ENCODE data around the gene LY6G6F.

Gene LY6G6F

GRCh38 chr6:31706599-31706998, at the start of gene LY6G6F:
Gene LY6G6F (plus strand): TSS chr6:31706866. CDS start chr6:31706907, 41 bp downstream.
- FAIRE-seq, result no peak

- no peak for FAIRE-seq
These were observed 49.1 kb upstream of the LY6G6F start for GRCh38 chr6:31657406-31658157.

- FAIRE-seq, result no peak
These were observed 48.4 kb upstream of the LY6G6F start for GRCh38 chr6:31658158-31658688.

GRCh38 chr6:31658983-31659648, 47.5 kb upstream of the LY6G6F start:
- FAIRE-seq, result no peak

- no peak for FAIRE-seq
These were observed 46.9 kb upstream of the LY6G6F start for GRCh38 chr6:31659649-31660380.

GRCh38 chr6:31660381-31661261, 46.0 kb upstream of the LY6G6F start, which contains the start of gene C6orf47:
Gene C6orf47 (minus strand): TSS chr6:31660778. CDS start chr6:31659947, 831 bp downstream.
- FAIRE-seq, result no peak

- FAIRE-seq, result no peak
These were observed 45.2 kb upstream of the LY6G6F start for GRCh38 chr6:31661262-31662123.

GRCh38 chr6:31662124-31662723, 44.4 kb upstream of the LY6G6F start:
- FAIRE-seq, result no peak

- no peak for FAIRE-seq
These were observed 43.3 kb upstream of the LY6G6F start for GRCh38 chr6:31663126-31663960.

GRCh38 chr6:31663961-31664789, 42.5 kb upstream of the LY6G6F start:
- FAIRE-seq, result no peak

GRCh38 chr6:31664790-31665500, 41.7 kb upstream of the LY6G6F start, which contains the start of gene GPANK1:
Gene GPANK1 (minus strand): TSS chr6:31664997. CDS start chr6:31664478, 519 bp downstream.
- no peak for FAIRE-seq

GRCh38 chr6:31665501-31666336, 40.9 kb upstream of the LY6G6F start, which contains the start of gene CSNK2B:
Gene CSNK2B (plus strand): TSS chr6:31666080. CDS start chr6:31666832, 752 bp downstream.
- FAIRE-seq, result no peak

- no peak for FAIRE-seq
These were observed 40.2 kb upstream of the LY6G6F start for GRCh38 chr6:31666337-31666965.

- no peak for FAIRE-seq
These were observed 37.0 kb upstream of the LY6G6F start, which contains the start of gene LY6G5B for GRCh38 chr6:31669676-31670075. Gene LY6G5B (plus strand): TSS chr6:31669976. CDS start chr6:31670951, 975 bp downstream.

- no peak for FAIRE-seq
These were observed 30.3 kb upstream of the LY6G6F start for GRCh38 chr6:31676322-31676903.

GRCh38 chr6:31676904-31677303, 29.8 kb upstream of the LY6G6F start:
- no peak for FAIRE-seq
